GM19372 (cell line): ENCODE measurements around the gene DLGAP3.

Source experiments
- ATAC-seq: cut with Tn5 transposase; IDR thresholded peaks from one replicate; pipeline ENCODE4 v1.9.1; 2021; ENCODE audit warnings: mild to moderate bottlenecking, low read depth, moderate library complexity; ENCODE audit not compliant: unreplicated experiment

The DLGAP3 gene

GRCh38 chr1:34929853-34930701 lies 627 bp upstream of the DLGAP3 start:
- ATAC-seq, result no peak

GRCh38 chr1:34928699-34929496 lies 552 bp downstream of the DLGAP3 start:
- ATAC-seq, result no peak

GRCh38 chr1:34928066-34928696 lies 1.3 kb downstream of the DLGAP3 start:
- ATAC-seq, result no peak

- no peak for ATAC-seq
Measured at GRCh38 chr1:34927316-34927715, 2.1 kb downstream of the DLGAP3 start.

- no peak for ATAC-seq
Measured at GRCh38 chr1:34926894-34927293, 2.6 kb downstream of the DLGAP3 start.

GRCh38 chr1:34926156-34926555 lies 3.3 kb downstream of the DLGAP3 start:
- no peak for ATAC-seq

- ATAC-seq, result no peak
Measured at GRCh38 chr1:34925730-34926129, 3.7 kb downstream of the DLGAP3 start.

GRCh38 chr1:34924759-34925555 lies 4.5 kb downstream of the DLGAP3 start:
- ATAC-seq, result no peak

- no peak for ATAC-seq
Measured at GRCh38 chr1:34923490-34923889, 6.0 kb downstream of the DLGAP3 start.

- ATAC-seq, result no peak
Measured at GRCh38 chr1:34918977-34919561, 10.4 kb downstream of the DLGAP3 start.

GRCh38 chr1:34918386-34918976 lies 11.0 kb downstream of the DLGAP3 start:
- no peak for ATAC-seq

- ATAC-seq, result no peak
Measured at GRCh38 chr1:34917017-34917416, 12.4 kb downstream of the DLGAP3 start.

- ATAC-seq, result no peak
Measured at GRCh38 chr1:34916104-34916503, 13.3 kb downstream of the DLGAP3 start.

GRCh38 chr1:34915521-34915920 lies 13.9 kb downstream of the DLGAP3 start:
- ATAC-seq, result no peak

GRCh38 chr1:34914958-34915357 lies 14.5 kb downstream of the DLGAP3 start:
- no peak for ATAC-seq

GRCh38 chr1:34911465-34911864 lies 18.0 kb downstream of the DLGAP3 start:
- no peak for ATAC-seq

GRCh38 chr1:34910425-34910824 lies 19.0 kb downstream of the DLGAP3 start:
- ATAC-seq, result no peak

GRCh38 chr1:34908369-34908768 lies 21.1 kb downstream of the DLGAP3 start:
- ATAC-seq, result no peak

GRCh38 chr1:34907487-34908090 lies 21.9 kb downstream of the DLGAP3 start:
- ATAC-seq, result no peak
